DMS153 treated with DMSO at 0.1 percent for 48 hours (cell line): ENCODE data around the gene ZDHHC8.
"Not testable (repeated sequence)": the region's sequence is repeated elsewhere in the genome, so short reads cannot be mapped to it uniquely, and the experiment has no call there.

ENCODE experiments used
- DNase-seq: peaks from one replicate; lab custom pipeline; 2025; ENCODE audit not compliant: unreplicated experiment; lab: John Stamatoyannopoulos, UW

ZDHHC8 gene

DNA sequence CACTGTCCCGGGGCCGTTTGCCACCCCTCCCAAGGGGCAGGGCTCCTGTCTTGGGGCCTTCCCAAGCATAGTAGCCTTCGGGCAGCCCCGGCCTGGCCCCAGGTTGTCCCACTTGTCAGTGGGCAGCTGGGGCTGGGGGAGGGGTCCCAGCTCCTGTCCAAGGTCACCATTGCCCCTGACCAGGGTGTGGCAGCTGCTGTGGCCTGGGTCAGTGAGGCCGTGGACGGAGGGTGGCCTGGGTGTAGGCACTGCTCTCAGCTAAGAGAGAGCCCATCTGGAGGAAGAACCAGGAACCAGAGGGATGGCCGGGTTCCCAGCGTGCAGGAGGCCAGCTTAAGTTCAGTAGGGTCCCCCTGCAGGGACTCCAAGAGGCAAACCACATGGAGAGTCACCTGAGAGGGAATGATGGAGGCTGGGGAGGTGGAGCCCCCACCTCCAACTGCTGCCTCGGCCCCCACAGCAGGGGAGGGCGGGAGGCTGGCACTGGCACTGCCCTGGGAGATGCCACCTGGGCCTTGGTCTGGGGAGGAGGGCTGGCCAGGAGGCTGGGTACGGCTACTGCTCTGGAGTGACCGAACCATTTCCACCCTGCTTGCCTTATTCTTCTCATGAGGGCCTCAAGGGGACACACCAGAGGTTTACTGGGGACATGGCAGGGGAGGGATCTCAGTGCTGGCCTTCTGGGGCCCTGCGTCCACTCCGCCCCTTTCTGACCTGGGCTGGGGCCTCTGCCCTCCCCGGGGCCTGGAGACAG lies 26.0 kb downstream of the ZDHHC8 start:
- DNase-seq = no peak

DNA sequence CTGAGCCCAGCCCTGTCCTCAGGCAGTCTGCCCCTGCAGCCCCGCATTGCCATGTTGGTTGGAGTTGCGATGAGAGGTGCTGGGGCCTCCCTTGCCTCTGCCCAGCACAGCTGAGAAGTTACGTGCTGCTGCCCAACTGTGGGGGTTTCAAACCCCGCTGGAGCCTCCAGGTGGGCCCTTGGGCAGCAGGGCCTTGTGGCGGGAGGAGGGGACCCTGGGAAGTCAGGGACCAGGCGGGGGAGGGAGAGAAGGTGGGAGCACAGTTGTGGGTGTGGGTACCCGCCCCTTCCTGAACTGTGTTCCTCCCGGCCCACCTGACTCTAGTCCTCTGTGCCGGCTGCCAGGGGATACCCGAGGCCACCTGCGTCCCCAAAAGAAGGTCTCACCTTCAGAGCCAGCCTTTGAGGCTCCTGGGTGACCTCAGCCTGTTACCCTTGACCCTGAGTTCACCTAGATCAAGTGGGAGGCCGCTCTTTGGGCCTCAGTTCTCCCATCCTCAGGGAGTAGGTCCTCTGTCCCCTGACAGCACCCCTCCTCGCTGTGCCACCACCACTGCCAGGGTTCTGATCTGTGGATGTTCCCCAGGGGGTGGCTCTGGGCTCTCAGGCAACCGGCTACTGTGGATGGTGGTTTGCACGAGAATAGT lies 26.9 kb downstream of the ZDHHC8 start:
- no peak for DNase-seq

DNA sequence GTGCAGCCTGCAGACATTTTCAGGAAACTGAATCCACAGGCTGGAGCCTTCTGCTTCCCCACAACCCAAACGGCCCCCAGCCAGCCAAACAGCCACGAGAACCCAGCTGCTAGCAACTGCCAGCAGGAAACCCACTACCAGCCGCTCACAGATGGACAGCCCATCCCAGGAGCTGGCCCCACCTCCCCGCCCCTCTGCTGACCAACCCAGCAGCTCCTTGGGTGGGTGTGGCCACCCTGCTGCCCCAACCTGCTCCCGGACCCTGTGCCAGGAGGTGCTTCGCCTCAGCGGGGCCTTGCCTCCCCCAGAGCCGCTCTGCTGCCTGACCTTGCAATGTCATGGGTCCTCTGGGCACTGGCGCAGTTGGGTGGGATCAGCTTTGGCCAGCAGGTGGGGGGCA lies 27.5 kb downstream of the ZDHHC8 start:
- DNase-seq = no peak

DNA sequence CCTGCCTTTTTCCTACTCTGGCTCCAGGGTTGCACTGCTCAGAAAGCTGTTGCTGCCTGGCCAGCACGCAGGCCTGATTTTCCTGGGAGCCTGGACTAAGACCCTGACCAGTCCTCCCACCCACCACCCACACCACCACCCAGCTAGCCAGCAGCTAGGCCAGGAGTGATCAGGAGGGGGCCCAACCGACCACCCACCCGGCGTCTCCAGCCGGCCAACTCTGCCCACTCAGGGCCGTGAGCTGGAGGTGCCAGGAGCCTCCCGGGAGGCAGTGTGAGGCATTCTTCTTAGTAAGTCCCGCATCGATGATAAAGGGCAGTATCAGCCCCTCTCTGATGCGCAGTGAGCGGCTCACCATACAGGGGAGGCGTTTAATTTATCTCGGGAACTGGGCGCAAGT lies 27.9 kb downstream of the ZDHHC8 start:
- DNase-seq = not testable (repeated sequence)

DNA sequence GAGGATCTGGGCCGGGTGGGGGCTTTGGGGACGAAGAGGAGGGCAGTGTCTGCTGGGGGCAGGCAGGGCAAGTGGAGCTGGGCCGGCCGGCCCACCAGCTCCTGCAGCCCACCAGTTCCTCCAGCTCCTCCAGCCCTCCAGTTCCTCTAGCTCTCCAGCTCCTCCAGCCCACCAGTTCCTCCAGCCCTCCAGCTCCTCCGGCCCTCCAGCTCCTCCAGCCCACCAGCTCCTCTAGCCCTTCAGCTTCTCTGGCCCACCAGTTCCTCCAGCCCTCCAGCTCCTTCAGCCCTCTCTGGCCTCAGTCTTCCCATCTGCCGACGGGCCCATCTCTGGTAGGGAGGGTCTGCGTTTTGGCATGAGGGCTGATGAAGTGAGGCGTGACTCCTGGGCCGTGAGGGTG lies 28.4 kb downstream of the ZDHHC8 start:
- no peak for DNase-seq

DNA sequence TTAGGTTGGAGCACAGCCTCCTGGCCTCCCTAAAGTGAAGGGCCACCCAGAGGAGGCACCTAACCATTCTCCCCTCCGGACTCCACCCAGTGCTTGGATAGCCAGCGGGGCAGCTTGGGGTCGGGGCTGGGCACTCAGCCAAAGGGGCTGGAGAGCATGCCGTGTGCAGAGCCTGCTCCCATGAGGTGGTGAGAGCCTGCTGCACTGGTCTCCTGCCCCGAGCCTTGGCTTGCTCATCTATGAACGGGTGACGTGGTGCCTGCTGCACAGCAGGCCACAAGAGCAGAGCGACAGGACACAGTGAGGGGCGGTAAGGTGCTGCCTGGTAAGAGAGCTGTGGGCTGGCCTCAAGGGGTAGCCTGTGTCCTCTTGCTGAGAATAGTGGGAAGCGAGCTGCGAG lies 33.3 kb downstream of the ZDHHC8 start:
- DNase-seq = no peak

DNA sequence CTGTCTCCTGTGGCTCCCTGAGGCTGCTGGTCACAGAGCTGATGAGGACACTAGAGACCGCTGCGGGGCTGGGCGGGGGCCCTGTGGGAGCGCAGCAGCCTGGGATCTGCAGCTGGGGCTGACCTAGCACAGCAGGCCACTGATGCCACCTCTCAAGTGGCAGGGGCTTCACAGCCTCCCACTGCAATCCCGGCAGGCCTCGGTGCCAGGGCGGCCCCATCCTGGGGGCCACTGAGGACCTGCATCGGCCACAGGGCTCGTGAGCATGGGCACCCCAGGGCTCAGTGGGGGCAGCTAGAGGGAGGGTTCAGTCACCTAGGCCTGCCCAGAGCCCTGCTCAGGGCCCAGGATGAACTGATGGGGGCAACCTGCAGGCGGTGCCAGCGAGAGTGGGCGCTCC lies 33.8 kb downstream of the ZDHHC8 start:
- no peak for DNase-seq

DNA sequence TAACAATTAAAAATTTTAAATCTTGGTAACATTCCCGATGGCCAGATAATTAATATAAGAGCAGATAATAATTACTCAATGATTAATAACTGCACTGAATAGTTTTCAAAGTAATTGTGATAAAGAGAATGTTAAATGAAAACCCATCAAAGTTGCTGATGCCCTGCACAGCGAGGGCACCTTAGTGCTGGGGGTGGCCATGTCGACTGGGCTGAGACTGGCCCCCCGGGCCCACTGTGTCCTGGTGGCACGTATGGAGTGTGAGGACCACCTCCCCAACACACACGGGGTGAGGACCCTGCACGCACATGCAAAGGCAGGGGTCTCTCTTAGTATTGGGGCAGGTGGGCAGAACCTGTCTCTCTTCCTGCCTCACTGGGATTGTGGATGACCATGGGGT lies 34.3 kb downstream of the ZDHHC8 start:
- DNase-seq = no peak

DNA sequence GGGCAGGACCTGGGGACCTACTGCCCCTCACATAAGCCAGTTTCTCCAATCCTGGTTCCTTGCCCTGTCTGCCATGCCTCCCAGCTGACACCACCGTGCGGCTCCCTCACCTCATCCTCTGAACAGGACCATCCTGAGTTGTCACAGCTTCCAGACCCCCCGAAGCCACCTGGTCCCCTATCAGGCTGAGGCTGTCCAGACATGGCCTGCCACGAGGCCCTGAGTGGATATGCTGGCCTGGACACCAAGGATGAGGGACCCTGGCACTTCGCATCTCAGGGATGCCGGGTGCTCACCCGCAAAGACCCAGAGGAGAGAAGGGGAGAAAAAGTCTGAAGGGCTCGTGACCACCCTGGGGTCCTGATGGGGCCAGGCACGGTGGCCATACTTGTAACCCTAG lies 35.1 kb downstream of the ZDHHC8 start:
- no peak for DNase-seq

DNA sequence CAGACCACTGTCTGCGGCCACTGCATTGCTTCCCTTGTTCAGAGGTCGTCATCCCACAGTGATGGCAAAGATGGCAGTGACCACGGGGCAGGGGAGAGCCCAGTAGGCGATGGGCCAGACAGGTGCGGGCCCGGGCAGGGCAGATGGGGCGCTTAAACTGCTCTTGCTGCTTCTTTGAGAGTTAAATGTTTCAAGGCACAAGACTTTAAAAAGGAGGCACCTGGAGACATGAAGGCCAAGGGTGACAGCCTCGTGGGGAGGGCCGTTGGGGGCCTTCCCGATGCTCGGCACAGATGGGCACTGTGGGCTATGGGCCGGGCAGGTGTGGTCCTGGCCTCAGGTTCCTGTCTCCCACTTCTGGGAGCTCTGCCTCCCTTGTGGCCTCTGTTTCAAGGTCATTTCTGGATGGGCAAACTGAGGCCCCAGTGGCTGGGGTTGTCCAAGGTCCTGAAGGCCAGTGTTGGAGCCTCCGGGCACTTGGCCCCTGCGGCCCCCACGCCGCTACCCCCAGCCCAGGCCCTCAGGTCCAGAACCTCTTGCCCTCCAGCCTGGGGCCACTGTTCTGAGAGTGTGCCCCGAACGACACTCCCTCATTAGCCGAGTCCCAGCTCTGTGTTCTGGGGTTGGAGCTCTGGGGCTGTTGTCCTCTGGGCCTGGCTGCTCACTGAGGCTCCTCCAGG lies 36.2 kb downstream of the ZDHHC8 start:
- no peak for DNase-seq

DNA sequence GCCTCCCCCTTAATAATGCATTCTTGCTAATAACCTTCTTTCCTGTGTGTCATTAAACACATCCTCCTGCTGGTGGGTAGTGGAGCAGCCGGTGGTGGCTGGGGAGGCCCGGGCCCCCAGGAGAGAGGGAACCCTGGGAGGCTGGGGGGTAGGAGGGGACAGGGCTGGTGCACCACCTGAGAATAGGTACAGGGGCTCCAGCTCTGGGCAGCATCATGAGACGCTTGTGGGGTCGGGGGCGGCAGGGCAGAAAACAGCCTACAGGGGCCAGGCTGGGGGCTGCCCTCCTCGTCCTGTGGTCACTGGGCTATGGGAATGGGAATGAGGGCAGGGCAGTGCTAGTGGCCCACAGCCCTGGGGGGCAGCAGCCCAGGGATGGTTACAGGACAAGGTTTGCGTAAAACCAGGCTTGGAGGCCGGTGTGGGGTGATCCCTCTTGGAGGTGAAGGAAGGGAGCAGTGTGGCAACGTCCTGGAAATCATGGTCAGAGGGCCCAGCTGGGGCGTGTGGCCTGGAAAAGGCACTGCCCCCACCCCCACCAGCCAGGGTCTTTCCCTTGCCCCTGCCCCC lies 37.7 kb downstream of the ZDHHC8 start:
- DNase-seq = no peak

DNA sequence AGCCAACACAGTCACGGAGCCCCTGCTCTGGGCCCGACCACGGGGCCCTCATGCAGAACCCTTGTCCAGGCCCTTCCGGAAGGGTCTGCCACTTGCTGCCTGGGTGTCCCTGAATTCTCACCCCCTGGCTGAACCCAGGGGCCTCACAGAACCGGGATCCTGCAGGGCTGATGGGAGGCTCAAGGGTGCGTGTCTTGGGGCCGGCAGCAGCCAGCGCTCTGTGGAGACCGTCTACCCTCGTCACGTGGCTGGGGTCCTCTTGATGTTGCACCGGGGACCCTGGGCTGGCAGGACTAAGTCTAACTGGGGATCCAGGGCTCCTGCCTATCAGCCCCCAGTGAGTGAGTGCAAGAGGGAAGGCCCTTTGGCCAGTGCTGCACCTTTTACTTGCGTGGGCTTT lies 38.6 kb downstream of the ZDHHC8 start:
- no peak for DNase-seq

DNA sequence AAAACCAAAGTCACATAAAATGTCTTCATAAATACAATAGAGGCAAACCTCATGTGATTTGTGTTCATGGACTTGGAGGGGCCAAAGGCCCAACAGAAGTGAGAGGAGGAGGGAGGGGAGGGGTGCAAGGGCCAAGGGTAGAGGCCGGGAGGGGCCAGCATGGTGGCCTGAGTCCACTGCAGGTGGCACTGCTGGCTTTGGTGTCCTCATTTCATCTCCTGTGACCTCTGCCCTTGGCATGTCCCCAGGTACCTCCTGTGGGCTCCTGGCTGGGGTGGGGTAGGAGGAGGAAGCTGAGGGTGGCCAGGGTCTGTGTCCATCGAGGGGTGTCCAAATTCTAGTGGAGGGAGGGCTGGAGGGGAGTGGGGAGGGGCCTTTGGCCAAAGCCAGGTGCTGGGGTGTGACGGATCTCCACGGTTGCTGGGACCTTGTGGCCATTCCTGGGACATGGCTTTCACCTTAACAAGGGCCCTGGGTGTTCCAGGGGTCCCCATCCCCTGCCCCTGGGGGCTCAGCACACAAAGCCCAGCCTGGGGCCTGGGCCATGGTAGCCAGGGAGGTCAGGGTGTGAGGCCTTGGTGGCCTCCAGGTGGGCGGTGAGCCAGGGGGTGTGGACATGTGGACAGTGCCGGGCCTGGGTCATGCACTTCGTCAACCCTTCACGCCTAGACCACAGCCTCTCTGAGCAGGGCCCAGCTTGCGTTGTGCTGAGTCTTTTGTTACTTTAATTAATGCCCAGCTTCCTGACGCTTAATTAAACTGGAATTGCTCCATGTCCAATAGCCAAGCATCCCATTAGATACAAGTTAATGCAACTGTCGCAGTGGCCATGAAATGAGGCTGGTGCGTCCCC lies 39.9 kb downstream of the ZDHHC8 start:
- DNase-seq = no peak

DNA sequence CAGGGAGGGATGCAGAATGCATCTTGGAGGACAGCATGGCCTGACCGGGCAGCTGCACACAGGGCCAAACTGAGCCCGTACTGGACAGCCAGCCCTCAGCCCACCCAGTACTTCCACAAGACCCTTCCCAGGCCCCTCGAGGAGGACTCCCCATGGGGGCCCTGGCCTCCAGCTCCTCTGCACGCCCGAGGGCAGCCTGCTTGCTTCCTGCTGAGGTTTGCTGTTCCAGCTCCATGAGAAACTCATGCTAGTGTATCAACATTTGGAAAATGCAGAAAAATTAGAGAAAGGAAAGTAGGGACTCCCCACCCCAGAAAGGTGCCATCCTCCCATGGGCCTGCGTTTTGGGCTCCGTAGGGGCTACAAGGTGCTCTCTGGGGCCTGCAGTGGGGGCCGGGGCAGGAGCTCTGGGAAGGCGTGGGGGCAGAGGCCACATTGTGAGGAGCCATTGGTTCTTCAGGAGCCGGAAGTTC lies 40.6 kb downstream of the ZDHHC8 start:
- no peak for DNase-seq

DNA sequence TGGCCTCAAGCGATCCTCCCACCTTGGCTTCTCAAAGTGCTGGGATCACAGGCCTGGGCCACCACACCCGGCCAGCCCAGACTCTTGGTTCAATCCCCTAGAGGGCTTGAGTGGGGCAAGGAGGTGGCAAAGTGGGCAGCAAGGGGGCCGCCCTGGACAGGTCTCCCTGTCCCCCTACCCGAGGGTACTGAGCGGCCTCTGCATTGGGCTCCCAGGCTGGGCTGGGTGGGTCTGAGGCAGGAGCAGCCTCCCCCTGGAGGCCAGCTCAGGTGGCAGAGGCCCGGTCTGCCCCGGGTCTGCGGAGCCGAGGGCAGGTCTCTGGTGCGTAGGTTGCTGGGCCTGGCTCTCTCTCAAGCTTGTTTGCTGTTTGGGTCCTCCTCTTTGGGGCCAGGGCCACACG lies 41.6 kb downstream of the ZDHHC8 start:
- no peak for DNase-seq

DNA sequence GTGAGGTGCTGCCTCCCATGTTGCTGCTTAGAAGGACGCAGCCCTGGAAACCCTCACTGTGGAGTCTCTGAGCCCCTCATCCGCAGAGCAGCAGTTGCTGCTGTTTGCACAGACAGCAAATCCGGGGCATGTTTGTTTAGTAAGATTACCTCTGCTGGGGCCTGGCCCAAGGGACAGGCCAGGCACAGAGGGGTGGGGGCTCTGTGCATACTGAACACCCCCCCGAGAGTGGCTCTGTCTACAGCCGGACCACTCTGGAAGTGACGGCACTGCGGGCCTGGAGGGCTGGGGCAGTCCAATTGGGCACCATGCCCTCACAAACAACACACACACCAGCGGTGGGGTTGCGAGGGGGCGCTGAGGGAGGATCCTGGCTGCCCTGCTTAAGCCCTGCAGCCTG lies 42.2 kb downstream of the ZDHHC8 start:
- DNase-seq = no peak

DNA sequence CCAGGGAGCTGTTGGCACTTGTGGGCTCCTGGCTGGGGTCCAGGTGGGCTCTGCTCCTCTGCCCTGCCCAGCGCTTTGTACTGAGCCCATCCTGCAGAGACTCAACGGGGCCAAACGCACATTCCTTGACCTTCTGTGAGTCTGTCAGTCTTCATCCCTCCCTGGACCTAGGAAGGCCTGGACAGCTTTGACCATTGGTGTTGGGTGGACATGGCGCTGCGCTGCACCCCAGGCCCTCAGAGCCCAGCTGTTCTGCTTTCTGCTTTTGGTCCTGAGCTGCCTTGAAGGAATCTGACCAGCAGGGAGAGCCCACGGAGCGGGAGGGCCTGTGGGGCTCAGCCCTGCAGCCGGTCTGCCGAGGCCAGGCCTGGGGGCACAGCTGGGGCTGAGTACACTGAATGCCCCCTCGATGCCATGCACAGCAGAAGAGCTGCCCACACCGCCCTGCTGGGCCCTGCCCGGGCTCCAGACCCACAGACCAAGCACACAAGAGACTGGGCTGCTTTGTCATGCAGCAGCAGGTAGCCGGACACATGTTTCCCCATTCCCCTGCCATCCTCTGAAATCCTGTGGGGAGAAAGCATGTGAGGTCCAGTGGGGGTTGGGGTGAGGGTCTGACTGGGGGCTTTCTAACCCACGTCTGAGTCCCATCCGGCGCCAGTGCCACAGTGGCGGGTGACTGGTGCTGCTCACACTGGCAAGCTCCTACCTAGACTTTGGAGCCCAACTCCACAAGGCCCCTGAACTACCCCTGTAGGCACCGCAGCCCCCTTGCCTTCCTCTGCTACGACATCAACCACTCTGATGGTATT lies 43.4 kb downstream of the ZDHHC8 start:
- DNase-seq = no peak

DNA sequence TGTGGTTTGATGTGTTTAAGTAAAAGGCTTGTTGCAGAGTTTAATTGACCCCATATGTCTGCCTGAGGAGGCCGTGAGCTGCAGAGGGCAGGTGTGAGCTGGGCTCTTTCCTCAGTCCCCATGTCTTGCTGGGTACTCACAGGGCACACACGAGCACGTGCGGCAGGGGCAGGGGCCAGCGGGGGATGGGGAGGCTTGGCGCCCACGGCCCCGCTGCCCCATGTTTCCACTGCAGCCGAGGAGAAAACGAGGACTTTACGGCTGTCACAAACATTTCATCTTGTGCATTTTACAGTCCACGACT lies 43.9 kb downstream of the ZDHHC8 start:
- no peak for DNase-seq

DNA sequence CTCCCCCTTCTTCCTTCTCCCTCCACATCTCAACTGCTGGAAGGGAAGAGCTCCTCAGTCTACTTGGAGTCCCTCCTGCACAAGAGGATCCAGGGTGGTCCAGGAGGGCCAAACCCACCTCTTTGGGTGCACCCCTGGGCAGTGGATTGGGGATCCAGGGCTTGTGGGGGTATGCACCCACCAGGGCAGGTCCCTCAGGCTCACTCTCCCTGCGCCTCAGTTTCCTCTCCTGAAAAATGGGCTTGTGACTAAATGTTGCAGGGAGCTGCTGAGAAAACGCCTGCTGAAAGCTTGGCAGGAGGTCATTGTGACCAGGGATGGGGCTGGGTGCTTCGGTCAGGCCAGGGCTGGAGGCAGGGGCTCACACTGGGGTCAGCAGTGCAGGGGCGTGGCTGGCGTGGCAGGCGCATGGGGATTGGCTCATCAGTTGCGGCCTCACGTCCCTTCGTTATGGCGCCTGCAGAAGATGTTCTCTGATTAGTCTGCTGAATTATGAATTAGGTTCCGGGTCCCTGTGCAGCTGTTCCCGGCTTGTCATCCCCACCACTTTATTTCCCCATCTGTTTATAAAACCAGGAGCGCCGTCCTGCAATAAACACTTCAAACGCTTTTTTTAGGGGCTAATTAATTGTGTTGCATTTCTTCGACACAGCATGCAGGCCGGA lies 44.9 kb downstream of the ZDHHC8 start:
- DNase-seq = no peak
